ENCODE data around the gene ELAC1. TPM values are rescaled to one million over a fixed set of nuclear protein-coding genes. Genes with fewer than 3 reads are reported as not detected.

The ELAC1 gene
- total and polyA plus RNA-seq, 3 experiments from 2014 or later: 10.3 to 15.0 (median 10.5) TPM

DNA sequence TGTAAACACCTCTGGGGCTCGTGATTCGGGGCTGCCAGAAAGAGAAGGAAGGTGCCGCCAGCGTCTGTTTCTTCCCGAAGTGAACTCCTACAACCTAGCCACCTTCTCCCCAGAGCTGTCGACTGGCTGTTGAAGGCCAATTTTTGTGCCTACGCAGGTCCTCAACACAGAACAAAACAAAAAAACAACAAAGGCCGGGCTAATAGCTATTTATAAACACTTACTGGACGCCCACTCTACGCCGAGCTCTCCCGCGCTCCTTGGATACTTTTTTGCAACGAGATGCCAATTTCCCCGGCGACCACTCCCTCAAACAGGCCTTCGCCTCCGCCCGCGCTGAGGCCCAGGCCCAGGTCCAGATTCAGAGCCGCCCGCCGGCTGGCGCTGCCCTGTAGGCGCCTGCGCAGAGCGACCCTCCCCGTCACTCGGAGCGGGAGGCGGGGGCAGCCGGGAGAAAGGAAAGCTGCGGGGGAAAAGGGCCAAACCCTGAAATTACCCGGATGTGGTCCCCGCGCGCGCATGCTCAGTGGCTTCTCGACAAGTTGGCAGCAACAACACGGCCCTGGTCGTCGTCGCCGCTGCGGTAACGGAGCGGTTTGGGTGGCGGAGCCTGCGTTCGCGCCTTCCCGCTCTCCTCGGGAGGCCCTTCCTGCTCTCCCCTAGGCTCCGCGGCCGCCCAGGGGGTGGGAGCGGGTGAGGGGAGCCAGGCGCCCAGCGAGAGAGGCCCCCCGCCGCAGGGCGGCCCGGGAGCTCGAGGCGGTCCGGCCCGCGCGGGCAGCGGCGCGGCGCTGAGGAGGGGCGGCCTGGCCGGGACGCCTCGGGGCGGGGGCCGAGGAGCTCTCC, 62.1 kb downstream of the ELAC1 start, which contains the start of gene SMAD4:
TSS of gene SMAD4 (plus strand) at position 520 of the 843 bp plus-strand sequence. CDS start 16,834 bp downstream, outside the sequence.
- peaks cover 39 to 69% (median 59%) of the 10 kb centered on the region in 3 donors for H3K4me1 Mint-ChIP-seq
- peak within 1 kb of the TSS; percentile 98 to 100 (median 99) for H3K27ac Mint-ChIP-seq
- peaks cover 0 to 4% of the 10 kb centered on the region in 2 donors for H3K27me3 Mint-ChIP-seq
- H3K4me3 ChIP-seq (ENCODE audit: low read length): peak within 1 kb of the TSS; percentile 77
- H3K36me3 Mint-ChIP-seq: peaks cover 0 to 36% (median 6%) of the 10 kb centered on the region in 3 donors
- peaks cover 58% of the 10 kb centered on the region for H3K4me1 ChIP-seq (ENCODE audit: insufficient read depth, low read length)
- H3K9me3 ChIP-seq (ENCODE audit: low read length): no peaks in the 10 kb centered on the region
- ChIA-PET CTCF (interaction anchor here (1.0 to 2.6 kb wide), 7 partner anchors 11 to 167 kb away, joined by 3 to 10 read pairs (median 6); partner anchors contain the start of genes ELAC1, ME2 and MEX3C), POLR2A (interaction anchor here (0.6 to 4.0 kb wide), 9 partner anchors 8 to 167 kb away, joined by 3 to 44 read pairs (median 5); partner anchors contain the start of genes ELAC1, ME2 and MEX3C)
- H3K27me3 ChIP-seq (ENCODE audit: insufficient read depth, low read length, poor library complexity, severe bottlenecking): no peaks in the 10 kb centered on the region
- H3K4me3 Mint-ChIP-seq: peak within 1 kb of the TSS; percentile 97 to 99 (median 98)
- no peaks in the 10 kb centered on the region for H3K36me3 ChIP-seq (ENCODE audit: insufficient read depth, low read length)
- DNase-seq: peak; percentile 97 to 99 (median 98)
- H3K27ac ChIP-seq (ENCODE audit: low read depth, low read length): peak within 1 kb of the TSS; percentile 75
- H3K9me3 Mint-ChIP-seq: no peaks in the 10 kb centered on the region

DNA sequence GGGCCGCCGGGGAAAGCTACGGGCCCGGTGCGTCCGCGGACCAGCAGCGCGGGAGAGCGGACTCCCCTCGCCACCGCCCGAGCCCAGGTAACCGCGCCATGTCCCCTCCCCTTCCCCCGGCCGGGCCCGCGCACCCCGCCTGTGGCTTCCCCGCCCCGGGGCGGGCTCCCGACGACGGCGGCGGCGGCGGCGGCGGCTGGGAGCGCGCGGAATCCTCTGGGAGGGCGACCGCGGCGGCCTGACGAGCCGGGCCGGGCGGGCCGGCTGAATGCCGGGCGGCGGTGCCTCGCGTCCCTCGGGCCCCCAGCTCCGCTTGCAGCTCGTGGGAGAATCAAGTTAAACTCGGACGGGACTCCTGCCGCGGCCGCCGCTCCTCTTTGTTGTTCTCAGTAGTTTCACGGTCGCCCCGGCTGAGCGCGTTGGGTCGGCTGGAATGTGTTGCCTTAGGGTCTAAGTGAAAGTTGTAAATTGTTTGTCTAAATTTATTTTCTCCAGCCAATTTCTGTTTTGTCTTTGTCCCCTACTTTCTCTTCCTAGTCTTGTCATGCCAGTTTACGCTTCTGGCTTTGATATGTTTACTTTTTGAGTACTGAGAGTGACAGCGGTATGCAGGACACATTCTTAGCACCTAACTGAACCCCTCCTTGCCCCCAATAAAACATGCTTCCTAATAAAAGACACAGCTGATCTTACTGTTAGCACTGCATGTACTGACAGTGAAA, 62.9 kb downstream of the ELAC1 start:
- no peaks in the 10 kb centered on the region for H3K9me3 ChIP-seq (ENCODE audit: low read length)
- no peaks in the 10 kb centered on the region for H3K9me3 Mint-ChIP-seq
- peaks cover 61% of the 10 kb centered on the region for H3K4me1 ChIP-seq (ENCODE audit: insufficient read depth, low read length)
- peaks cover 47 to 77% (median 65%) of the 10 kb centered on the region in 3 donors for H3K4me1 Mint-ChIP-seq
- H3K4me3 Mint-ChIP-seq: peak overlapping the region; percentile 95 to 99 (median 98)
- CTCF ChIA-PET: interaction anchor here (1.2 to 2.6 kb wide), 6 partner anchors 10 to 166 kb away, joined by 4 to 10 read pairs (median 6); partner anchors contain the start of genes ELAC1, ME2 and MEX3C
- no peaks in the 10 kb centered on the region for H3K27me3 ChIP-seq (ENCODE audit: insufficient read depth, low read length, poor library complexity, severe bottlenecking)
- peak; percentile 61 to 79 (median 69) for DNase-seq
- no peaks in the 10 kb centered on the region for H3K36me3 ChIP-seq (ENCODE audit: insufficient read depth, low read length)
- POLR2A ChIA-PET: interaction anchor here (0.7 to 4.0 kb wide), 8 partner anchors 7 to 203 kb away, joined by 3 to 44 read pairs (median 6); partner anchors contain the start of genes ELAC1, ME2 and MEX3C
- H3K4me3 ChIP-seq (ENCODE audit: low read length): peak overlapping the region; percentile 64
- H3K27ac ChIP-seq (ENCODE audit: low read depth, low read length): peak overlapping the region; percentile 75
- peaks cover 0 to 39% (median 9%) of the 10 kb centered on the region in 3 donors for H3K36me3 Mint-ChIP-seq
- peaks cover 0 to 4% of the 10 kb centered on the region in 2 donors for H3K27me3 Mint-ChIP-seq
- peak overlapping the region; percentile 95 to 99 (median 98) for H3K27ac Mint-ChIP-seq

DNA sequence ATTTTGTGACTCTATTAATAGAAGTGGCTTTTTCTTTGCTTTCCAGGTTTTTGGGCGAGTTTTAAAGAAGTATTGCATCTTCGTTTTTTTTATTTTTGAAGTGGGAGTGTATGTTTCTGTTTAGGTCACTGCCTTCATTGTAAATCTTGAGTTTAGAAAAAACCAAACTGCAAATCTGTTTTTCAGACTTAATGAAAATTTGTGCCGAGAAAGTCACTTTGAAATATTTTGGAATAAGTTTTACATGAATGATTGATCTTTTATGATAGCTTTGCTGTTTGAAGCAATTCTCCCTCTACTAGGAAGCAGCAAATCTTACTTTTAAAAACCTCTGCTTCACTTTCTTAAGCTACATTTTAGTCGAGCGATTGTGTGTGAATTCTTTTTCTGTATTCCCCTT, 64.4 kb downstream of the ELAC1 start:
- Mint-ChIP-seq H3K27ac (peak overlapping the region; percentile 7 to 97 (median 70)), H3K4me3 (peak overlapping the region; percentile 95 to 99 (median 98)), H3K4me1 (peaks cover 62 to 91% (median 76%) of the 10 kb centered on the region in 3 donors), H3K27me3 (peaks cover 0 to 4% of the 10 kb centered on the region in 2 donors), H3K36me3 (peaks cover 0 to 41% (median 9%) of the 10 kb centered on the region in 3 donors), H3K9me3 (no peaks in the 10 kb centered on the region)
- Histone ChIP-seq H3K27me3 (ENCODE audit: insufficient read depth, low read length, poor library complexity, severe bottlenecking) (no peaks in the 10 kb centered on the region), H3K4me1 (ENCODE audit: insufficient read depth, low read length) (peaks cover 66% of the 10 kb centered on the region), H3K9me3 (ENCODE audit: low read length) (no peaks in the 10 kb centered on the region), H3K27ac (ENCODE audit: low read depth, low read length) (no peak overlapping the region), H3K36me3 (ENCODE audit: insufficient read depth, low read length) (no peaks in the 10 kb centered on the region), H3K4me3 (ENCODE audit: low read length) (no peak overlapping the region)
- no peak for DNase-seq
- POLR2A ChIA-PET: interaction anchor here (4.0 kb wide), 1 partner anchor 65 kb away, joined by 44 read pairs; the partner anchor contains the start of gene ELAC1
- CTCF ChIA-PET: interaction anchor here (1.4 kb wide), 1 partner anchor 19 kb away, joined by 7 read pairs; no protein-coding TSS in a partner anchor

- H3K4me1 Mint-ChIP-seq: peaks cover 80 to 99% (median 97%) of the 10 kb centered on the region in 3 donors
- peaks cover 86% of the 10 kb centered on the region for H3K4me1 ChIP-seq (ENCODE audit: insufficient read depth, low read length)
- DNase-seq: no peak
- H3K36me3 Mint-ChIP-seq: peaks cover 0 to 22% (median 9%) of the 10 kb centered on the region in 3 donors
- no peaks in the 10 kb centered on the region for H3K27me3 ChIP-seq (ENCODE audit: insufficient read depth, low read length, poor library complexity, severe bottlenecking)
- H3K36me3 ChIP-seq (ENCODE audit: insufficient read depth, low read length): no peaks in the 10 kb centered on the region
- no peaks in the 10 kb centered on the region for H3K9me3 ChIP-seq (ENCODE audit: low read length)
- no peak overlapping the region for H3K4me3 ChIP-seq (ENCODE audit: low read length)
- no peaks in the 10 kb centered on the region for H3K27me3 Mint-ChIP-seq
- H3K4me3 Mint-ChIP-seq: peak overlapping the region in 5 of 7 donors; percentile 4 to 49 (median 34)
- H3K9me3 Mint-ChIP-seq: no peaks in the 10 kb centered on the region
- peak overlapping the region in 2 of 8 donors; percentile 57 to 76 for H3K27ac Mint-ChIP-seq
- CTCF ChIA-PET: interaction anchor here (0.9 kb wide), 1 partner anchor 15 kb away, joined by 3 read pairs; no protein-coding TSS in a partner anchor
- POLR2A ChIA-PET: no interaction called here
- H3K27ac ChIP-seq (ENCODE audit: low read depth, low read length): no peak overlapping the region
These were observed 69.4 kb downstream of the ELAC1 start for GRCh38 chr18:51037230-51037629.

Other genes with a start within 250 kb of the ELAC1 start
- under 1 TPM in 1 of 2 experiments, not detected in 1; 0.18 TPM for gene MRO, start 148.0 kb upstream of the ELAC1 start, total RNA-seq
- gene MRO, start 148.0 kb upstream of the ELAC1 start, polyA plus RNA-seq: not detected
- 100 to 1,000 TPM; 114 to 120 TPM for gene ME2, start 88.9 kb upstream of the ELAC1 start, total RNA-seq
- gene ME2, start 88.9 kb upstream of the ELAC1 start, polyA plus RNA-seq: 53.9 TPM
- gene SMAD4, start 62.2 kb downstream of the ELAC1 start, total RNA-seq: 10 to 100 TPM; 81.9 to 84.3 TPM
- 62.4 TPM for gene SMAD4, start 62.2 kb downstream of the ELAC1 start, polyA plus RNA-seq
- 10 to 100 TPM; 68.6 to 69.8 TPM for gene MEX3C, start 229.6 kb downstream of the ELAC1 start, total RNA-seq
- 11.1 TPM for gene MEX3C, start 229.6 kb downstream of the ELAC1 start, polyA plus RNA-seq

Data from CD8-positive, alpha-beta memory T cell (primary cell).